ENCODE measurements around the gene GSK3A.

GSK3A gene

GRCh38 chr19:42253245-42254088, 11.1 kb upstream of the GSK3A start:
- Histone ChIP-seq H3K9me3 (ENCODE audit: insufficient read depth, low read length) (no peaks in the 10 kb centered on the region), H3K27me3 (ENCODE audit: low read depth, low read length) (peaks cover 11% of the 10 kb centered on the region; the same call in 1 of the 2 replicates), H3K4me2 (ENCODE audit: low read length) (peak overlapping the region; percentile 97), H3K27ac (ENCODE audit: low read length) (peak overlapping the region; percentile 83), H3K36me3 (replicated peaks; ENCODE audit: low read depth, low read length) (peaks cover 7% of the 10 kb centered on the region), H3K9ac (ENCODE audit: low read length) (peak overlapping the region; percentile 96), H3K4me3 (ENCODE audit: low read length) (peak overlapping the region; percentile 93), H3K4me1 (ENCODE audit: low read length) (peaks cover 17% of the 10 kb centered on the region), H3K79me2 (ENCODE audit: low read length) (peaks cover 55% of the 10 kb centered on the region), H2AFZ (ENCODE audit: low read depth, low read length) (no peak overlapping the region), H4K20me1 (ENCODE audit: insufficient read depth, low read length) (peaks cover 31% of the 10 kb centered on the region)
- TF ChIP-seq EZH2phosphoT487 (IDR thresholded peaks at IDR 0.05; ENCODE audit: low read depth) (no peak), CTCF (IDR thresholded peaks at IDR 0.05; ENCODE audit: low read depth, low read length) (no peak)

- peaks cover 55% of the 10 kb centered on the region for H3K79me2 ChIP-seq (ENCODE audit: low read length)
- peak overlapping the region; percentile 83 for H3K9ac ChIP-seq (ENCODE audit: low read length)
- H3K4me3 ChIP-seq (ENCODE audit: low read length), result peak overlapping the region; percentile 93
- peak overlapping the region; percentile 65 for H3K27ac ChIP-seq (ENCODE audit: low read length)
- H3K27me3 ChIP-seq (ENCODE audit: low read depth, low read length), result peaks cover 11% of the 10 kb centered on the region; the same call in 1 of the 2 replicates
- peaks cover 17% of the 10 kb centered on the region for H3K4me1 ChIP-seq (ENCODE audit: low read length)
- peaks cover 7% of the 10 kb centered on the region for H3K36me3 ChIP-seq (replicated peaks; ENCODE audit: low read depth, low read length)
- no peak for TF ChIP-seq EZH2phosphoT487 (IDR thresholded peaks at IDR 0.05; ENCODE audit: low read depth)
- TF ChIP-seq CTCF (IDR thresholded peaks at IDR 0.05; ENCODE audit: low read depth, low read length), result no peak
- no peaks in the 10 kb centered on the region for H3K9me3 ChIP-seq (ENCODE audit: insufficient read depth, low read length)
- no peak overlapping the region for H2AFZ ChIP-seq (ENCODE audit: low read depth, low read length)
- peaks cover 31% of the 10 kb centered on the region for H4K20me1 ChIP-seq (ENCODE audit: insufficient read depth, low read length)
- H3K4me2 ChIP-seq (ENCODE audit: low read length), result peak overlapping the region; percentile 97
Measured at GRCh38 chr19:42252365-42253244, 10.2 kb upstream of the GSK3A start.

- Histone ChIP-seq H3K4me2 (ENCODE audit: low read length) (no peak overlapping the region), H3K79me2 (ENCODE audit: low read length) (peaks cover 55% of the 10 kb centered on the region), H4K20me1 (ENCODE audit: insufficient read depth, low read length) (peaks cover 31% of the 10 kb centered on the region), H3K36me3 (replicated peaks; ENCODE audit: low read depth, low read length) (peaks cover 13% of the 10 kb centered on the region), H3K9me3 (ENCODE audit: insufficient read depth, low read length) (no peaks in the 10 kb centered on the region), H3K4me1 (ENCODE audit: low read length) (peaks cover 22% of the 10 kb centered on the region), H2AFZ (ENCODE audit: low read depth, low read length) (no peak overlapping the region), H3K27me3 (ENCODE audit: low read depth, low read length) (peaks cover 9% of the 10 kb centered on the region; the same call in 1 of the 2 replicates), H3K4me3 (ENCODE audit: low read length) (no peak overlapping the region), H3K9ac (ENCODE audit: low read length) (no peak overlapping the region), H3K27ac (ENCODE audit: low read length) (no peak overlapping the region)
- no peak for TF ChIP-seq EZH2phosphoT487 (IDR thresholded peaks at IDR 0.05; ENCODE audit: low read depth)
- no peak for TF ChIP-seq CTCF (IDR thresholded peaks at IDR 0.05; ENCODE audit: low read depth, low read length)
Measured at GRCh38 chr19:42251572-42252358, 9.4 kb upstream of the GSK3A start.
